ENCODE measurements around the gene CRKL.

Gene CRKL

DNA sequence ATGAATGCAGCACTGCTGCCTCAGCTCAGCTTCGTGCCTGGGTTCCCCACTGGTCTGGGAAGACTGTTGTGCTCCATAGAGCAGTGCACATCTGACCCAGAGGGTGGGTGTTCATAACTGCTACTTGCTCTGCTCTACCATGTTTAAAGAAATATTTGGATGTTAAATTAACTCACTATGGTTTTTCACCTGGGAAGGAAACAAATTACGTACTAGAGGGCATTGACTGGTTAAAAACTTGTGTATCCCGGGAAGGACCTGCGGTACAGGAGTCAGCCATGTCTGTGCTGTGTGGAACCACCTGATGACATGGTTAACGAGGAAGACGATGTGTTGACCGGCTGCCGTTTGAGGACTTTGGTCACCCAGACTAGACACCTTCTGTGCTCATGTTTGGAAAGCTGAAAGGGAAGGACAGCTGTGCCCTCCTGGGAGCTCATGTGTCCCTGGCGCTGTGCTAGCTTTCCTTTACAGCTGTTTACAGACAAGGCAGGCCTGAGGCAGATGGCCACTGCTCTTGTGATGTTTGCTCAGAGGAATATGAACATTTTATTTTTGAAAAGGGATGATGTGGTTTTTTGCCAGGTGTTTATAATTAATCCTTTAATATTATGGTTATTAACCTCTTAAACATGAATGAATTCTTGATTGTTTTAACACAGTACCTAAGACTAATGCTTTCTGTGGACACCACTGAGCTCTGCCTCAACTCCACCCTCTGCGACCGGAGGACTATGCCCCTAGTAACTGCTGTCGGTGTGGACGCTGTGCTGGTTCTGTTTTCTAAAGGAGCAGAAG lies 35.5 kb downstream of the CRKL start:
- peak in 2 of 3 experiments; percentile 14 to 69 for DNase-seq

DNA sequence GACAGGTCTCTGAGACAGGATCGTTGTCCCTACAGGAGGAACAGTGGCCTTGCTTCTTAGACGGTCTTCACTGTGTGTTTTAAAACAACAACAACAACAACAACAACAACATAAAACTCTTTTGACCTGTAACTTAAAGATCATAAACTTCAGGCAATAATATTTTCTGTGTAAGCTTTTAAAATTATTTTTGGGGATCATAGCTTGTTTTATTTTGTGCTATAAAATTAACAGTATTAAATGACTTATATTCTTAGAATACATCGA lies 36.1 kb downstream of the CRKL start:
- DNase-seq, result no peak

DNA sequence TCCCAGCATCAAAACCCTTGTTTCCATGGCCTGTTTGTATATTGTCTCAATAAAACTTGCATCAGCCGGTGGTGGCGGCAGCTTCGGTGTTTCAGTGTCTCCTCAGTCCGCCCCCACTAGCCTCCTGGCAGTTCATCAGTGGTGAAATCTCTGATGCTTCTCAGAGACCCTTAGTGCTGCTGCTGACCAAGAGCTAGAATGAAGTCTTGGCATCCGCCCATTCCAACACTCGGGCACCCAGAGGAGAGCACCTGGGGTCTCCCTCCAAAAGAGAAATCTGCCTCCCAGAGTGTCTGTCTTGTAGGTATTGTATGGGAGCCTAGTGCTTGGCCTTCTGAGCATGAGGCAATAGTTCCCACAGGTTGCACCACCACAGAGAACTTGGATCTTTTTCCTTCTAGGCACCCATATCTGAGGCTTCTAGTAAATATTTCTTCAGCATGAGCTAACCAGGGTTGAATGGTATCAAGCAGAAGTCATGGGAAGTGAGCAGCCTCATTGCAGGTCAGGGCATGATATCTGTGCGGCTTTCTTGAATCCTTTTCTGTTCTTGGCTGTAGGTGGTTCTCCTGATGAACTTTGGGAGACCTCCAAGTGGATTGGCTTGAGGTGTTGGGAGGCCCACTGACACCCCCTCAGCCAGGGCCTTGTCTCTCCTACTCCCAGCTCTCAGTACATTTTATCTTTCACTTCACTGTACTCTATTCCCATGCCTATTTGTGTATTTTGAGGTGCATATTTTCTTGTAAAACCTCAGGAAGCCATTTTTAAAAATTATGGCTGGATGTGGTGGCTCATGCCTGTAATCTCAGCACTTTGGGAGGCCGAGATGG lies 36.7 kb downstream of the CRKL start:
- DNase-seq, result no peak

DNA sequence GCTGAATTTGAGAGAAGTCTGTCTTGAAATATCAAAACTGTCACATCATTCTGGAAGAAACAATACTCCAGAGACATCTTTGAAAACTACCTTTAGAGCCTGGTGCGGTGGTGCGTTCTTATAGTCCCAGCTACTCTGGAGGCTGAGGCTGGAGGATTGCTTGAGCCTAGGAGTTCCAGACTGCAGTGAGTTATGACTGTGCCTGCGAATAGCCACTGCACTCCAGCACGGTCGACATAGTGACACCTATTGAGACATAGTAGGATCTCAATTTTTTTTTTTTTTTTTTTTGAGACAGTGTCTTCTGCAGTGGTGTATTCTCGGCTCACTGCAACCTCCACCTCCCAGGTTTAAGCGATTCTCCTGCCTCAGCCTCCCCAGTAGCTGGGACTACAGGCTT lies 38.3 kb downstream of the CRKL start:
- DNase-seq, result no peak

DNA sequence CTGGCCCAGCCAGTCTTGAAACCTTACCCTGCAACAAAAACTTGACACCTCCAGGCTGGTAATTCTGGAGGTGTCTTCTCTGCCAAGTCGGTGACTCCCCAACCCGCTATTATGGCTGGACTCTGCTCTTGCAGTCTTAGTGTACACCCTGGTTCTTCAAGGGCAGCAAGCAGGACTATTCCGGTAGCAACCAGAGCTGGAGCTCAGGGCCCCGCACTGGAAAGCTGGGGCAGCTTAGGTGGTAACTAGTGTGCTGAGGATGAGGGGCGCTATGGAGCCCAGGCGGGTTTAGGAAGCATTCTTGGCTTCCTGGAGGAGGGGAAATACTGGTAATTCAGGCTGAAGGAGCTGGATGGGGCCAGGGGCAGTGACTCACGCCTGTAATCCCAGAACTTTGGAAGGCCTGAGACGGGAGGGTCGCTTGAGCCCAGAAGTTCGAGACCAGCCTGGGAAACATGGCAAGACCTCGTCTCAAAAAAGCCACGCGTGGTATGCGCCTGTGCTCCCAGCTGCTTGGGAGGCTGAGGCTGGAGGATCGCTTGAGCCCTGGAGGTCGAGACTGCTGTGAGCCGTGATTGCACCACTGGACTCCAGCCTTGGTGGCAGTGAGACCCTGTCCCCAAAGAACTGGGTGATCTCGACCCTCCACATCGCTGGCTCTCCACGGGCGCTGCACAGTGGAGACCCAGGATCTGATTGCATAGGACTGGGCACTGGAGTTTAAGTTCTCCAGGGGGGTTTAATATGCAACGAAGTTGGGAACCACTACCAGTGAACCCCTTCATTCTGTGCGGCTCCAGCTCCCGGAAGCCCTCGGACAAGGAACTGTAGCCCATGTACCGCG lies 39.3 kb downstream of the CRKL start:
- DNase-seq, result no peak

DNA sequence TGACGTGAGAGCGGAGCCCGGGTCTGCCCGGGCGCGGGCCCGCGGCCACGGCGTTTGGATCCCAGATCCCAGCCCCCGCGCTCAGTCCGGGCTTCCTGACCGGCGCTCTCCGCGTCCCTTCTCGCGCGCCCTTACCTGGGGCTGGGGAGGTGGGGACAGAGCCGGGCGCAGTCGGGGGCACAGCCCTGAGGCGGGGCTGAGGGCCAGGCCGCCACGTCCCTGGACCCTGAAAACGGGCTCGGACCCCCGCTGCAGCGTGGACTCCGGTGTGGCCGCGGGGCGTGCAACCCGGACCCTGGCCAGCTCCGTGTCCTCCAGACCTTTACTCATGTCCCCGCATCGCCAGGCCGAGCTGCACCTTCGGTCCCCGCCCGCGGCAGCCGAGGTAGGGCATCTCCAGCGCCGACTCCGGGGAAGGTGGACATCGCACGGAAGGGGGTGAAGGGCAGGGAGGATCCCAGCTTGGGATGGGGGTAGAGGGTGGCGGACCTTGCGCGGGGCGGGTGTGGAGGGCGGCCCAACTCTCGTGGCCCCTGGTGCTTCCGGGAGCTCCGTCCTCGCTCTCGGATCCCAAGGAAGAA lies 40.0 kb downstream of the CRKL start:
- no peak for DNase-seq

DNA sequence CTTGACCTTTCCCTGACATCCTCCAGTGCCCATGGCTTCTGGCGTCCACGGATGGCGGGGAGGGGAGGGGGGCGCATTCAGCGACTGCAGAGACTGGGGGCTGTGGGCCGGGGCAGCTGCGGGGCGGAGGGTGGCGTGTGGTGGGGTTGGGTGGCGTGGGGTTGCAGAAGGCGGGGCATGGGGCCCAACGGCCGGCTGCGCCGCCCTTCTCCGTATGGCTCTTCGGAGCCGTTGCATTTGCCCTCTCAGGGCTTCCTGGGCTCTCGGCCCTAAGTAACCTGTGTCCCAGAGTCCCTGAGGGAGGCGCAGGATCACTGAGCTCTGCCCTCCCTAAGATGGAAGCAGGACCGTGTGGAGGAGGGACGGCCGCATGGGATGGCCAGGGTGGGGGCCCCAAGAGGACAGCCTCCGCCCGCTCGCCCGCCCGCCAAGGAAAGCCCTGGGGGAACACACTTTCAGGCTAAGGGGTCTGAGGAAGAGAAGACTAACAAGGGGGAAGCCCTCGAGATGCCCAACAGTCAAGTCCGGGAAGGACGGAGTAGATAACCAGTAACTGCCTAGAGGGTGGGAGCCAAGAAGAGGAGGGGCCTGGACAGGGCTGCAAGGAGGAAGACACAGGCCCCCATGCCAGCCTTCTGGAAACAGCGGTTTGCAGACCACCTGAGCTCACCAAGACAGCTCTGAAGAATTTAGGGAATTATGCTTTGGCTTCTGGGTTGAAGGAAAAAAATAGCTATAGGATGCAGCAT lies 40.6 kb downstream of the CRKL start:
- DNase-seq, result no peak

DNA sequence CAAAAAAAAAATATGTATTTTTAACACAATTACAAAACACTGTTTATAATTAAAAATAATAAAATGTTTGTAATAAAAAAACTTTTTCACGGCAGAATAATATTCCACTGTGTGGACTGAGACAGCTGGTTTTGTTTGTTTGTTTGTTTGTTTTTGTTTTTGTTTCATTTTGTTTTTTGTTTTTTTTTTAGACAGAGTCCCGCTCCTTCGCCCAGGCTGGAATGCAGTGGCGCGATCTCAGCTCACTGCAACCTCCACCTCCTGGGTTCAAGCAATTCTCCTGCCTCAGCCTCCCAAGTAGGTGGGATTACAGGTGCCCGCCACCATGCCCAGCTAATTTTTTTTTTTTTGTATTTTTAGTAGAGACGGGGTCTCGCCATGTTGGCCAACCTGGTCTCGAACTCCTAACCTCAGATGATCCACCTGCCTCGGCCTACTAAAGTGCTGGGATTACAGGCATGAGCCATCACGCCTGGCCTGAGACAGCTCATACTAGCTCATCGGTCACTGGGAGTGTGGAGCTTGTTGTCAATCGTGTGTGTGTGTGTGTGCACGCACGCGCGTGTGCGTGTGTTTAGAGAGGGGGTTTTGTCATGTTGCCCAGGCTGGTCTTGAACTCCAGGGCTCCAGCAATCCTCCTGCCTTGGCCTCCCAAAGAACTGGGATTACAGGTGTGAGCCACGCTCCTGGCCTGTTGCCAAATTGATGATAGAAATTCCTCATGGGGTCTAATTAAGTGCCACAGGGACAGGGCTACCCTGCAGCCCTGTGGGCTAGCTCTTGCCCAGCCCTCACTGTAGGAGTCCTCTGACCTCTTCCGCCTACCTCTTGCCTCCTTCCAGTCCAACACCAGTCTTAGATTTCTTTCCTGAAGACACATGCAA lies 42.6 kb downstream of the CRKL start:
- DNase-seq, result peak in 1 of 3 experiments; percentile 2

DNA sequence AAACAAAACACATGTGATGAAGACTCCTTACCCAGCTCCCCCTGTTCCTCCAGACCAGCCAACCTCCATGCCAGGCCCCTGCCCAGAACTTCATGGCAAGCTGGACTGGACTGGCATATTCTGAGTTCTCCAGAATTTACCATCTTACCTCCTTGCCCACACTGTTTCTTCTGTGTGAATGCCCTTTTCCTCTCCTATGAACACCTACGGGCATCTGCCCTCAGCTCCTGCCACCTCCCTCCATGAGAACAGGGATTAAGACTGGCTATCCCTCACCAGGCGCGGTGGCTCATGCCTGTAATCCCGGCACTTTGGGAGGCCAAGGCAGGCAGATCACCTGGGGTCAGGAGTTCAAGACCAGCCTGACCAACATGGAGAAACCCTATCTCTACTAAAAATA lies 43.4 kb downstream of the CRKL start:
- DNase-seq, result no peak

DNA sequence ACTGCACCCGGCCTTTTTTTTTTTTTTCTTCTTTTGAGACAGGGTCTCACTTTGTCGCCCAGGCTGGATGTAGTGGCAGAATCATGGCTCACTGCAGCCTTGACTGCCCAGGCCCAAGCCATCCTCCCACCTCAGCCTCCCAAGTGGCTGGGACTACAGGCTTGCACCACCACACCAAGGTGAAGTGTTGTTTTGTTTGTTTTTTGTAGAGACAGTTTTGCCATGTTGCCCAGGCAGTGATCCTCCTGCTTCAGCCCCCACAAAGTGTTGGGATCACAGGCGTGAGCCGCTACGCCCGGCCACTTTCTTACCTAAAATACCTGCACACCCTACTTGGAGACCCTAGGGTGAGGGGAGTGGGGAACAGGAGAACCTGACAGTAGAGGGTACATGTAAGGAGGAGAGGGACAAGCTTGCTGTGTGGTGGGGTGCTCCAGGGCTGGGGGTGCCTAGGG lies 45.3 kb downstream of the CRKL start:
- no peak for DNase-seq

DNA sequence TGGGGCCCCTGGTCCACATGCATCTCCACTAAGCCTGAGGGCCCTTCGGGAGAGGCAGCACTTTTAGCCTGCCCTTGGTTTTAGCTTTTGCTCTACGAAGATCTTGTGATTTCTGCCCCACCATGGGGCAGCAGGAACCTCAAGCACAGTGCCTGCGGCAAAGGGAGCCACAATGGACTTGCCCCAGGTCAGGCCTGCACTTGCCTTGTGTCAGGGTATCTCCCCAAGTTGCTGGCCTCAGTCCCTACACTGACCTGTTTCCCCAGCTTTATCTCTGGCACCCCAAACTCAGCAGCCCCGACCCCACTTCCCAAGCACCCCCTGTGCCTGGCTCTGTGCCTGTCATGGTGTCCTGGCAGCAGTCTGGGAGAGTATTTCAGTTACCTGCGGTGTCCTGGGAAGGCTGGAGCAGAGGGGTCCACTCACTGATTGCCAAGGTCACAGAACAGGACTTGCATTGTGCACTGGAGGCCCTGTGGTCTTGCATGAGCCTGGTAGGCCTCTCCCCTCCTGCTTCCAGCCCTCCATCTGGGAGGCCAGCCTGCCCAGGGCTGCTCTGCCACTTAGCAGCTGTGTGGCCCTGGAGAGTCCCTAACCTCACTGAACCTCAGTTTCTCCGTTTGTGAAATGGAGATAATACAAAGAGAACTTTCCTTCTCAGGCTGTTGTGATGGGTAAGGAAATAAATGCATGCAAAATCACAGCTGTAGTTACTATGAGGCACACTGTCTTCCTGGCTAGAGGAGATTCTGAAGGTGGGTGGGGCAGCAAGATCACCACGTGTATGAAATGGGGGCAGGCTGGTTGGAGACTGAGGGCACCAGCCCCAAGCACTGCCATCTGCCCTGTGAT lies 46.2 kb downstream of the CRKL start:
- no peak for DNase-seq

DNA sequence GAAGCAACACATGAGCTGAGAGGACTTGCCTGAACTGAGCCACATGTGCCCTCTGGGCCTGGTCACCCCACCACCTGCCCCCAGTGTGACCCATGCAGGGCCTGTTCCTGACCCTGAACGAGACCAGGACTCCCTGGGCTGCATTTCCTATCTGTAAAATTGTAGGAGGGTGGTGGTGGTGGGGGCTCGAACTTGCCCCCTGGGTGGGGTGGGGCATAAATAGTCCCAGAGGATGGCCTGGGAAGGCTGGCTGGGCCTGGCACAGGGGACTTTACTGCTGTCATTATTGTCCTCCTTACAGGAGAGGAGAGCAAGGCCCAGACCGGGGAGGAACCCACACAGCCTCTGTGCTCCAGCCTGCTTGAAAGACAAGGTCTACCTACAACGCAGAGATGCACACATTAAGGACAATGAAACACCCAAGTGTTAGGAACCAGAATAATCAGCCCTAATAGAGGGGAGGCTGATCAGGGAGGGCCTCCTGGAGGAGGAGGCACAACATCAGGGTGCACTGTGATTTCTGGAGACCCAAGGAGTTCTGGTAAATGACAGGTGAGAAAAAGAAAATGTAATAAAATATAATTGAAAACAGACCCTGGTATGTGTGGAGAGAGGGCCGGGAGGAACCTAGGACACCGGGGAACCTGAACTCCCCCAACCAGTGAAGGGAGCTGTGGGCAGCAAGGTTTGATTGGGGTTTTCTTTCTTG lies 47.0 kb downstream of the CRKL start:
- DNase-seq, result no peak

DNA sequence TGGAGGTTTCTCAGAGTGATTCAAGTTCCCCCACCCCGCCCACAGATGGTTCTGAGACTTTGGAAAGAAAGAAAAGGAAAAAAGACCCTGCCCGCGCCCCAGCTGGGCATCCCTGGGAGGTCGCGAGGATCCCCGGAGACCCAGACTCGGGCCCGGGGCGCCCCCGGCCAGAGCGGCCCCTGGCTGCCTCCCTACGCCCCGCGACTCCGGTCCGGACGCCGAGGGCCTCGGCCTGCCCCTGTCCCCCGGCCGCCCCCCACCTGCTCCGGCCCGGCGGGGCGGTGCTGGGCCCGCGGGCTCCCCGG lies 47.5 kb downstream of the CRKL start:
- DNase-seq, result no peak

DNA sequence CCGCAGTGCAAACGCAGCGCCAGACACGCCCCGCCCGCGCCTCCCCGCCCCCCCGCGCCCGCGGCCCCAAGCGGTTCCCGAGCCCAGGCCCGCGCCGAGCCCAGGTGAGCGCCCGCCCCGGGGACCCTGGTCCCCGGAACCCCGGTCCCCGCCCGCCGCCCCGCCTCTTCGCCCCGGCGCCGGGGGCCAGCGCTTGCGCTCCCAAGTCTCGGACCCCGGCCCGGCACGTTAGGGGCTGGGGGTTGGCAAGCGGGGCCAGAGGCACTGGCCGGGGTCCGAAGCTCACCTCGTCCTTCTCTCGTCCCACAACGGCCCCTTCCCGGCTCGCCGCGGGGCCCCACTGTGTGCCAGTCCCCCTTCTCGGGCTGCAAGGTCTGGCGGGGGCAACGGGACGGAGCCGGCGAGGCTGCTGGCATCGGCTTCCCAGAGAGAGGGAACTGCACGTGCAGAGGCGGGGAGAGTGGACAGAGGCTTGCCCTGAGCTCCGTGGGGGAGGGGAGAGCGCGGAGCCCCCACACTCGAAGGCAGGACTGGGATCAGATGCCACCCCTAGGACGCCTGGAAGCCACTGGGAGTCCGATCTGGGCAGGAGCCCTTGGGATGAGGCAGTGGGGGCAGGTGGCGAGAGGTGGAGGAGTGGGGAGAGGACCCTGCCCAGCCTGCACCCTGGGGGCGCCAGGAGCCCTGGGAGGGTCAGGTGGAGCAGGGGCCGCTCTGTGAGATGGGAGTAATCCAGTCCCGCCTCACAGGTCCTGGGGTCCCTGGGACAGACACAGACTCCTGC lies 48.1 kb downstream of the CRKL start:
- DNase-seq, result no peak

DNA sequence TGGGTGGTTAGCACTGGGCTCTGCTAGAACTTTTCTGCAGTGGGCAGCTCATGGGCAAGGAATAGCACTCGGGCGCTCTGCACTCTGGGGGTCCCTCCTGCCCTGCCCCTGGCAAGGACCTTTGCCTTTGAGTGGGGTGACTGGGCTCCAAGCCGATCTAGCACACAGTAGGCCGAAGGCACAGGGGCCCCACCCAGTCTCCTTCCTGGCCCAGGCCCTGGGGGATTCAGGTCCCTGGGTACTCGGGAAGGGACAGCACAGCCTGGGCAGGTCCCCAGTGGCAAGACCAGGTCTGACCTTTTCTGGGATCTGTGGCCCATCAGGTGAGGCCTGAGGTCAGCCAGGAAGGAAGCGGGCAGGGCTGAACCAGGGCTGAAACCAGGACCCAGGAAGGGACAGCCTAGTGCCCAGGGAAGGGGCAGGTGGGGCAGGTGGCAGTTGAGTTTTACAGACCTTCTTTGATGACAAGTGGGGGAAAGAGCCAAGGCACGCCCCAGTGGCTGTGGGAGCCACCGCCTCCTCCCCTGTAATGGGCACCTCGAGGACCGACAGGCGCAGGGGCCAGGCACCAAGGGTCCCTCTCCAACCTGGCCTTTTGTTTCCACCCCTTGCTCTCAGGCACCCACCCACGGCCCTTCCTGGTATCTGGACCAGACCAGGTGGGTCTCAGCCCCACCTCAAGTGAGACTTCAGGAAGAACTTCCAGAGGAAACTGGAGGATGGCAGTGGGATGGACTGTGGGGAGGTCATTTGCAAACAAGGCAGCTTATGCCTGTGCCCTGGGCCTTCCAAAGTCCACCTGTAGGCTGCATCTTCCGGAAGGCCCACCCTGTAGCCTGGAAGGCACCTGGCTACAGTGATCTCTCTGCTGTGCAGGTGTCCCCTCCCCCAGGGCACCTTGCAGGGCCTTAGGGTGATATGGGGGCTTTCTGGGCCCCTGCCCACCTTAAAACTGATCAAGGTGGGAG lies 49.0 kb downstream of the CRKL start:
- DNase-seq, result no peak

DNA sequence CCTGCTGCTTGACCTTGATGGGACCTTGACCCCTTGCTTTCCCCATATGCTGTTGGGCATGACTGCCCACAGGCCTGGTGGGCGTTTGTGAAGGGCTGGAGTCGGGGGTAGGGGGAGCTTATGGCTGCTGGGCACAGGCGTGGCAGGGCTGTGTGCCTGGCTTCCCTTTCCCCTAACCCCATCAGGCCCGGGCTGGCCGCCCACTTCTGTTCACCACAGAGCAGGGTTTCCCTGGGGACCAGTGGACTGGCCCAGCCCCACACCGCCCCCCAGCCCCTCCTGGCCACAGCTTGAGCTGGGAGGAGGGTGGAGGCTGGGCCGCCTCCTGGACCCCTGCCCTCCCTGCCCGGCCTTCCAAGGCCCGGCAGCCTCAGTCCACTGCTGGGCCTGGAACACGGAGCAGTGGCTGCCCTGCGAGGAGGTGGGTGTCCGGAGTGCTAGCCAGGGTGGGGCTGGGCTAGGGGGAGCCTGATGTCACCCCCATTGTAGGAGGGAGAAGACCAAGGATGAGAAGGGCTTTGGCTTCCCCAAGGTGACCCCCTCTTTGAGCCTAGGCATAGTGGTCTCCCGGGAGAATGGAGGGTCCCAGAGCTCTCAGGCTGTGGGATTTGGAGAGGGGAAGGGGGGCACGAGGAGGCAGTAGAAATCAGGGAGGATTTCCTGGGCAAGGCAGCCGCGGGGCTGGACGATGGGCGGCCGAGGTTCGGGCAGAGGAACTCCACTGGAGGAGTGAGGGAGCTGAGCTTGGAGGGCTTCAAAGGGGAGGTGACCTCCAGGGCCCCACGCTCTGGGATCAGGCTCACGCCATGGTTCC lies 49.9 kb downstream of the CRKL start, which contains the start of gene AIFM3:
AIFM3 (plus strand) TSS at position 373 of the 814 bp plus-strand sequence. CDS start 690 bp downstream, outside the sequence.
- no peak for DNase-seq

Data from NCI-H1417 (cell line).